Activated CD4-positive, alpha-beta T cell treated with anti-CD3 and anti-CD28 coated beads, Interleukin-2, Interleukin-6, amounts not matched to agents 100 ng/mL and 50 ng/mL, durations not matched to agents 16 hours and 8 hours (primary cell): ENCODE measurements around the gene HOXA11.

Experiments
- DNase-seq: peaks from one replicate; pipeline ENCODE4 v3.0.0-alpha.2; 2020

The HOXA11 gene

DNA sequence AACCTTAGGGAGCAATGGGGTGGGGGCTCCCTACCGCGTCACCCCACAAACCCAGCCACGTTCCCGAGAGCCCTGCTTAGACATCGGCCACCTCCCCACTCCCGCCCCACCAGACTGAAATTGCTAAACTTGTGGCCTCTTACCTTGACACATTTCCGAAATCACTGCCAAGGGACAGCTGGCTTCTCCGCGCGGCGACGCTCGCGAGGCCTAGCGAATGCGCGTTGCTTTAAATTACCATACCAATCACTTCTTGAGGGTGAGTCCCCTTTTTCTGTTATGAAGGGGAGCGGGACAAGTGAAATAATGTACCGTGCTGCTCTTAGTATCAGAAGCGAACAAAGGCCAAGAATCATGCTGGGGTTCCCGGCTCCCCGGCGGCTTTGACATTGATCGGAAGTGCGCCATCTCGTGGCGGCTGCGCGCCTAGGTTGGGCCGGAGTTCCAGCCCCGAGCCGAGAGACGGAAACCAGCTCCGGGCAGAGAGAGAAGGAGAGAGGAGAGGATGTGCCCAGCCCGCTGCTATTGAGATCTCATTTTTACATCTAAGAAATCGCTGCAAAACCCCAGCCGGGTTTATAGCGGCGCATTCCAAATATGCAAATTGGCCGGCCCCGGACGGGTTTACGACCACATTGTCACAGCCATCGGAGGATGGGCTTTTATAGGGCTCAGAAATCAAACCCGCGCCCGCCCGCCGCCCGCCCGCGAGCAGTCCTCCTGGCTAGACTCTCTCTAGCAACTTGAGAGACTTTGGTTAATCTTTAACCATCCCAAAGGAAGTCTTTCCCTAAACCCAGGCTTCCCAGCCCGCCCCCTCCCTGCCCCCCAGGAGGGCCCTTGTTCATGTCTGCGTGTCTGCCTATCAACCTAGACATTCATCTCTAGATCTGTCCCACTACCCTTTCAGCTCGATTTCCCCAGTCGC lies 5.3 kb downstream of the HOXA11 start:
- DNase-seq, result peak; percentile 74

DNA sequence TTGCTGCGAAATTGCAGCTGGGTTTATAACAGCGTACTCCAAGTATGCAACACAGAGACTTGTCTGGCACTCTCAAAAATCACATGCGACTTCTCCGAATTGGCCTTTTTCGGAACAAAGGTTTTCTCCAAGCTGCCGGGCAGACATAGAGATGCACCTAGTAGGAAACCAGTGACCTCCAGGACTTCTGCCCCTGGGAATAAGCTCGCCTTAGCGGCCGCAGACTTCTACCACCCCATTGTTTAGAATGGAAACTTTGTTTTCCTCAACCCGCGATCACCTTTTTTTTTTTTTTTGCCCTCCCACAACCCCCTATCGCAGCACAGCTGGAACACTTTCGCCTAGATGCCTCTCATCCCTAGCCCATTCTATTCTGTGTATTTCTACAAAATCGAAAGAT lies 6.0 kb downstream of the HOXA11 start:
- DNase-seq, result no peak

DNA sequence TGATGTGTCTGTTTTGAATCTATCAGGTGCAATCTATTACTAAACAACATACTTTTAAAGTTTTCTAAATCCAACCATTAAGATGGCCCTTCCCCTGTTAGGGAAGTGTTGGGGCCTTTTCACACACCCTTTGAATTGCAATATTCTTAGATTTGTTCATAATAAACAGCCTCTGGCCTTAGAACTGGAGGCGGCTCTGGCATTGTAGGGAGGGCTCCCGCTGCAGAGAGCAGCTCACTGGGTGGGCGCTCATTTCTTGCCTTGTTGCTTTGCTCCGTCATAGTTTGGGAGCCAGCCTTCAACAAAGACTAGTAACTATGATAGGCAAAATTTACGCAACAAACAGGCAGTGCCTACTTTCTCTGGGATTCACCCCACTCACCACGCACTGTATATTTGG lies 6.7 kb downstream of the HOXA11 start:
- no peak for DNase-seq

- no peak for DNase-seq
These were observed 7.2 kb downstream of the HOXA11 start for GRCh38 chr7:27177795-27178320.

- DNase-seq, result no peak
These were observed 7.9 kb downstream of the HOXA11 start for GRCh38 chr7:27176962-27177794.

DNA sequence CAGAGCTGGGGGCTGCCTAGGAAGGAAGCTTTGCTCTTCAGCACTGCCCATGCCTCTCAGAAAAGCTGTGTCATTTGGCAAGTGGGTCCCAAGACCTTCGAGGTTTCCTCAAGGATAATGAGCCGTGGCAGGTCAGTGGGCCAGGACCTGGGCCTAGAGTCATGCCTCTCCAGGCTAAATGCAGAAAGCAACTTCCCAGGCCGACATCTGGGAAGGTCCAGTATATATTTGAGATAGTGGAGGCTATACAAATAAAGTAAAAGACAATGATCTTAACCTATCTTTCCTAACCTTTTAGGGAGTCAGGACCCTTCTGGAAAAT lies 8.5 kb downstream of the HOXA11 start:
- no peak for DNase-seq

GRCh38 chr7:27175626-27176523 lies 9.2 kb downstream of the HOXA11 start:
- no peak for DNase-seq

DNA sequence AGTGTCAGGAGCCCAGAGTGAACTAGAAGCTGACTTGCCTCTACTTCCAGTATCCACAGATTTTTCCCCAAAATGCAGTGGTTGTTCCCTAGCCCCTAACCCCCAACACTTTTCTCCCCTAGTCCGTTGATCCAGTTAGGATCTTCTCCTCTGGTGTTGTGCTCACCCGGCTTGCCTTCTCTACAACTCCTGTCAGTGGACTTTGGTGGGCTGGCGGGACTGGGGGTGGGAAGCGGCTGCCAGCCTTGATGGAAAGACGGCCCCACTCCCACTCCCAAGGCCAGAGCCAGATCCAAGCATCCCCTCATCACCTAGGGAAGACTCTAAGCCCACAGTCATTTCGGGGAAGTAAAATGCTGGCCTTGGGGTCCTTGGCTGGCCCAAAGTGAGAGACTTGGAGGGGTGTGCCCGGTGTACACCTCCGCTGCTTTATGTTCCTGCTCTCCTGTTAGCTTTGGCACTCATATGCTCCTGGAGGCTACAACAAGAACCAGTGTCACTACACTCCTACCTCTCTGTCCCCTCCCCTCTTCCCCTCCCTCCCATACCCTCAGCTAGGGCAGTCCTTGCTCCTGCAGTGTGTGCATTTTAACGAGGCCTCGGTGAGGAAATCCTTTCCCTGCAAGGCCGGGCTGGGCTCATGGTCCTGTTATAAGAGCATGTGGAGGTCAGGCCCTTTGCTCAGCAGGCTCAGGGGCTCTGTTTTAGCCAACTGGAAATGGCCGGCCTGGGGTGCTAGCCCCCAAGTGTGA lies 10.0 kb downstream of the HOXA11 start:
- no peak for DNase-seq

GRCh38 chr7:27173956-27174873 lies 10.8 kb downstream of the HOXA11 start, which contains the start of gene HOXA10:
TSS of gene HOXA10 (minus strand) at chr7:27174320. CDS start at chr7:27174306, 14 bp downstream.
- DNase-seq, result no peak

- DNase-seq, result no peak
These were observed 11.5 kb downstream of the HOXA11 start for GRCh38 chr7:27173511-27173955.

- no peak for DNase-seq
These were observed 12.1 kb downstream of the HOXA11 start for GRCh38 chr7:27172823-27173510.

DNA sequence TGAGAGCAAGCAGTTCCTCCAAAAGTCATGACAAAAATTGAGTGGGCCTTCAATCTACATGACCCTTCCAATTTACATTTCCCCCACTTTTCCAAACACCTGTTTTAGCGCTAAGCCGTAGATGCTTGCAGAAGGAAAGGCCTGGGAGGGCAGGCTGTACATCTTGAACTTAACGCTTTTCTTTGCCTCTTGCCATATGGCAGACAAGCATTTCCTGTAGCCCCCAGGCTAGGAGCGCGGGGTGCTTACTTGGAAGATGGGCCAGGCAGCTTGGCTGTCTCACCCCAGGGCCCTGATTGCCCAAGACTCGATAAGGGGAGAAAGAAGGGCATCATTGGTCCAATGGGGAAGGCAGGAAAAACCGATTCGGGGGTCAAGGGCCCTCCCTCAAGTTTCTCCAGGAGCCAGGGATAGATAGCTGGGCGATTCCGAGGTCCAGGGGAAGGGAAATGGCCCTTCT lies 12.7 kb downstream of the HOXA11 start:
- no peak for DNase-seq

DNA sequence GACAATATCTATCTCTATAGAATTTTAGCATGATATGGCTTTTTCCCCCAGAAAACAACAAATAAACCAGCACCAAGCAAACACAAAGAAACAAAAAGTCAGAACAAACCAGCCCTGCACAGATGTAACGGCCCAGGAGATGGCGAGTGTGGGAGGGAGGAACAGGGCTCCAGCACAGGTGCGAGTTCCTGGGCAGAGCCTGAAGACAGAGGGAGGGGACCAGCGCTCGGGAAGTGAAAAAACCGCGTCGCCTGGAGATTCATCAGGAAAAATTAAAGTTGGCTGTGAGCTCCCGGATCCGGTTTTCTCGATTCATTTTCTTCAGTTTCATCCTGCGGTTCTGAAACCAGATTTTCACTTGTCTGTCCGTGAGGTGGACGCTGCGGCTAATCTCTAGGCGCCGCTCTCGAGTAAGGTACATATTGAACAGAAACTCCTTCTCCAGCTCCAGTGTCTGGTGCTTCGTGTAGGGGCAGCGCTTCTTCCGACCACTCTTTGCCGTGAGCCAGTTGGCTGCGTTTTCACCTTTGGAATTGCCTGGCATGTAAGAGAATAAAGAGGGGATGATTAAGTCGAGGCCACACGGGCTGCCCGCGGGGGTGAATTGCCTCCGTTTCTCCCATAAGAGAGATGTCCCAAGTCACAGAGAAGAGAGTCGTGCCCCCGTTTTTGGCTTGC lies 13.3 kb downstream of the HOXA11 start:
- DNase-seq, result no peak

GRCh38 chr7:27171325-27171636 lies 13.8 kb downstream of the HOXA11 start:
- no peak for DNase-seq

GRCh38 chr7:27170426-27171324 lies 14.4 kb downstream of the HOXA11 start:
- DNase-seq, result no peak

DNA sequence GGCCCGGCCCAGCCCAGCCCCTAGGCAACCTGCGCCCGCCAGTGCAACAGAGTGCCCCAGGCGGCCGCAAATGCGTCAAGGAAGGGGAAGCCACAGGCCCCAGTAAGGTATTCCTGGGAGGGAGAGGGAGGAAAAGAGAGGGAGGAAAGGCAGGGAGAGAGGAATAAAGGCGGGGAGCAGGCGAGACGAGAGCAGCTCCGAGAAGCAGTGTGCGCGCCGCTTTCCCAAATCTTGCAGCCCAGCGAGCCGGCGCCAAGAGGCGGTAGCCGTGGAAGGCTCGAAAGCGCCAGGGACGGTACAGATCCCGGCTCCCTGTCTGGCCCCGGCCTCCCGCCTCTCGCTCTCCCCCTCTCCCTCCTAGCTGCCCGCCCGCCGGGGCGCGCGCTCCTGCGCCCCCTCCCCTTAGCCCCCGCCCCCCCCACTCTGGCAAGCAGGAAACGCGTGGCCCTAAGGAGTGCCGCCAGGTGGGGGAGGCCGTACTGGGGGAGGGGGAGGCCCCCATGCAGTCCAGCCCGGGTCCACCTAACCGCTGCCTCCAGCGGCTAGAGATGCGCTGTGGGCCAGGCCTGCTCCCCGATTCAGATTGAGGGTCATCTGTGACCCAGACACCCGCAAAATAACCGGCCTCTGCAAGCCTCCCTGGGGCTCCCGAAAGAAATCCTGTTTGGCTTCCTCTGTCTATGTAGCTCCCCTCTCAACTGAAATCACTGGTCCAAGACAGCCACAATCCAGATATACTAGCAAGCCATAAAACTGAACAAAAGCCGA lies 15.2 kb downstream of the HOXA11 start:
- no peak for DNase-seq

DNA sequence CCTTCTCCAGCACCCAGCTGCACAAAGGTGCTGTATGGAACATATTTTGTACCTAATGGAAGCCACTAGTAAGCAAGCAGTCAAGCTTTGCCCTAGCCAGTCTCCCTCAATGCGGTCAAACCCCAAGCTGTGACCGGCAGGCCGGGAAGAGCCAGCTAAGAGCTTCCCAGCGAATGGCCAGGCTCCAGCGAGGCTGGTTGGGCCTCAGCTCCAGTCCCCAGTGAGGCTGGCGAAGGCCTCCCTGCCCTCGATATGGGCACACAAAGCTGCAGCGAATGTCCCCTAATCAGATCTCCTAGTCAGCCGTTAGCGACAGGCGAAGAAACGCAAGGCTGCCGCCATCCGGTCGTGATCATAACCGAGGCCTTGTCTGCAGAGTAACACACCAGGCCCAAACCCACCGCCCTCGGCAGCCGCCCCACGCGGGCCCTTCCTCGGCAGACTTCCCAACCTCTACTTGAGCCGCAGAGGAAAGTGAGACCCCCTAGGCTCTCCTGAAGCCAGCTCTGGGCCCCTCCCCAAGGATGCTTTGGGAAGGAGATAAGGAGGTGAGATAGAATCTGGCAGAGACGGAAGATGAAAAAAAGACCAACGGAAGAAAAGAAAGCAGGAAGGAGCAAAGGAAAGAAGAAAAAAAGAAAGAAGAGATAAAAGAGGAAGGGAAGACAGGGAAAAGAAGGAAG lies 16.6 kb downstream of the HOXA11 start:
- DNase-seq, result peak; percentile 36
